Measurements from ENCODE around the gene CLN3.
"Not testable (repeated sequence)": the region's sequence is repeated elsewhere in the genome, so short reads cannot be mapped to it uniquely, and the experiment has no call there.

The CLN3 gene

DNA sequence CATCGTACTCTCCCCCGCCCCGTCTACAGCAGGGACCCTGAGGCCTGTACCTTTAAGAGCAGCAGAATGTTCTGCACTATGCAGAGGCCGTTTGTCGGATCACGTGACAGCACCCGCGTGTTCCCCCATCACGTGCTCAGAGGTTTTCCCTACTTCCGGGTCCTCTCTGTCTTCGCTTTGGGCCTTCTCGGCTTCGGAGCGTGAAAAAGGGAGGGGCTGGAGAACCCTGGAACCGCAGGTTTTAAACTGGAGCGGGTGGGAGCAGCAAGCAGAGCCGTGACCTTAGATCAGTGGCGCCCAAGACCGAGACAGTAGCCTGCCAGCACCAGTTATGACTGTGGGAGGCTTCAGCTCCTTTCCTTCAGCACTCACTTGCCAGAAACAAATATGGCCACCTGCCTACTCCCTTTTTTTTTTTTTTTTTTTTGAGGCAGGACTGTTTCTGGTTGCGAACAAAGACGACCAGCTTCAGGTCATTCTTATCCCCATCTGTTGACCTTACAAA is at the start of gene CLN3:
TSS of gene CLN3 (minus strand) at position 105 of the 505 bp plus-strand sequence. CDS start 315 bp downstream, outside the sequence.
- DNase-seq: peak; percentile 93

DNA sequence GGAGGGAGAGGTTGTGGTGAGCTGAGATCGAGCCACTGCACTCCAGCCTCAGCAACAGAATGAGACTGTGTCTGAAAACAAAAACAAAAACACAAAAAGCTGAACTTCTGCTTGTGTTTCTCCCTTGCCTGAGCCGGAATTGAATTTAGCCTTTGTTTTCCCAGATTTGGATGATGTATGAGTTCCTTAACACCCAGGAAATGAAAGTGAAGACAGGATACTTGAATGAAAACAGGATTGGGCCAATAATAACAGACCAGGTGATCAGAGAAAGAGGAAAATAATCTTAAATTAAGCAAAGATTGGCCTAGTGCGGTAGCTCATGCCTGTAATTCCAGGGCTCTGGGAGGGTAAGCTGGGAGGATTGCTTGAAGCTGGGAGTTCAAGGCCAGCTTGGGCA is 48.5 kb upstream of the CLN3 start:
- no peak for DNase-seq

DNA sequence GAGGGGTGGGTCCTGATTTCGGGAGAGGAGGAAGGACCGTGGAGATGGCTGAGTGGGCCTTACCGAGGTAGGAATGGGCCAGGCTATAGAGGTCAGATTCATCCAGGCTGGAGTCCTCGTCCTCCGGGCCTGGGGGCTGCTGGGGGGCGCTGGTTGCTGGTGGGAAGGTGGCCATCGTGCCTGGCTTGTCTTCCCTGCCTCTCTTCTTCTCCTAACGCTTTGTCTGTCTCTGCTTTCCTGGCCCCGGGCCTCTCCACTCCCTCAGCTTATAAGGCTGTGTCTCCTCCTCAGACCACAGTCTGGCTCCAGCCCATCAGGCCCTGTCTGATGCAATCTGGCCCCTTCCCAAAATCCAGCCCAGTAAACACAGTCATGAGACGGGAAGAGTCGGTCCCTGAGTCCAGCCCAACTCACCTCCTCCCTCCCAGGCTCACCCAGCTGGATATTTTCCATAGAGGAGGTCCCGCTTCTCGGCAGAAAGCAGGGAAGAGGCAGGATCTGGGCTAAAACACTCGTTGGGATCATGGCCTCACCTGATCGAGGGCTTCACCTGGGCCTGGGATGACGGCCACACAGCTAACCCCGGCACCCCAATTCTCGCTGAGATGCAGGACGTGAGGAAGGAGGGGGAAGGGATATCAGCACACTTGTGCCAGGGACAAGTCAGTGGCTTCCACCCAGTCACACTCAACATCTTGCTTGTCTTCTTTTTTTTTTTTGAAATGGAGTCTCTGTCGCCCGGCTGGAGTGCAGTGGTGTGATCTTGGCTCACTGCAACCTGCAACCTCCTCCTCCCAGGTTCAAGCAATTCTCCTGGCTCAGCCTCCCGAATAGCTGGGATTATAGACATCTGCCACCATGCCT is 47.1 kb upstream of the CLN3 start, which contains the start of gene NUPR1:
TSS of gene NUPR1 (minus strand) at position 242 of the 864 bp plus-strand sequence. CDS start at position 175, 67 bp downstream.
- no peak for DNase-seq

DNA sequence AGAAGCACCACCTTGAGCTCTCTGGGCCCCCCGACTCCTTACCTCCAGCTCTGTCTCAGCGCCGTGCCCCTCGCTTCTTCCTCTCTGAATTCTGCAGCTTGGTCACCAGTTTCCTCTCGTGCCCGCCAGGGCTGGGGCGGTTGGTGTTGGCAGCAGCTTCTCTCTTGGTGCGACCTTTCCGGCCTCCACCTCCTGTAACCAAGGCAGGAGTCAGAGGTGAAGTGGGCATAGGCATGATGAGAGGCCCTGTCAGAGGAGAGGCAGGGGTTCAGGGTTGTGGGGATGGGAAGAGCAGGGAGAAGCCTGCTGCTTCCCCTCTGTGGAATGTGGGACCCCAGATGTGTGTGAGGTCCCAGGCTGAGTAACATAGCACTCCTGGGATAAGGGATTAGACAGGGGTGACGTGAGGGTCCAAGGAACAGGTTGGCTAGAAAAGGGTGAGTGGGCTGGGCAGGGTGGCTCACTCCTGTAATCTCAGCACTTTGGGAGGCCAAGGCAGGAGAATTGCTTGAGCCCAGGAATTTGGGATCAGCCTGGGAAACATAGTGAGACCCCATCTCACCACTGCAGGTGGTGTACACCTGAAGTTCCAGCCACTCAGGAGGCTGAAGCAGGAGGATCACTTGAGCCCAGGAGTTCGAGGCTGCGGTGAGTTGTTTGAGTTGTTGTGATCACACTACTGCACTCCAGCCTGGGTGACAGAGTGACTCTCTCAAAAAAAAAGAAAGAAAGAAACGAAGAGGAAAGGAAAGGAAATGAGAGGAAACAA is 46.3 kb upstream of the CLN3 start:
- DNase-seq: no peak

DNA sequence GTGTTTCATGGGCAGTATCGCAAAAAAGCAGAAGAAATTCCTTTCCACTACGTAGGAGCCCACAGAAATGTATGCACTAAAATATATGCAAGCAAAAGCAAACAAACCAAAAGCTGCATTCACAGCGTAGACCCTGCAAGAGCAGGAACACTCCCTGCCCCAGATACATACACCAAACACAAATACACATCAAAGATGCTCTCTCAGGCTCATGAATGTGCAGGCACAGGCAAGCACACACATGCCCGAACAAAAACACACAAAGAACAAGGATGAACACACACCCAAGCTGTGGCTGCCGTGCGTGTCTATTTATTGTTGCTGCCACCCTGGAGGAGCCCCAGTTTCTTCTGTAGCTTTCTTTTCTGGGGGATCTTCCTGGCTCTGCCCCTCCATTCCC is 45.2 kb upstream of the CLN3 start:
- DNase-seq: no peak

DNA sequence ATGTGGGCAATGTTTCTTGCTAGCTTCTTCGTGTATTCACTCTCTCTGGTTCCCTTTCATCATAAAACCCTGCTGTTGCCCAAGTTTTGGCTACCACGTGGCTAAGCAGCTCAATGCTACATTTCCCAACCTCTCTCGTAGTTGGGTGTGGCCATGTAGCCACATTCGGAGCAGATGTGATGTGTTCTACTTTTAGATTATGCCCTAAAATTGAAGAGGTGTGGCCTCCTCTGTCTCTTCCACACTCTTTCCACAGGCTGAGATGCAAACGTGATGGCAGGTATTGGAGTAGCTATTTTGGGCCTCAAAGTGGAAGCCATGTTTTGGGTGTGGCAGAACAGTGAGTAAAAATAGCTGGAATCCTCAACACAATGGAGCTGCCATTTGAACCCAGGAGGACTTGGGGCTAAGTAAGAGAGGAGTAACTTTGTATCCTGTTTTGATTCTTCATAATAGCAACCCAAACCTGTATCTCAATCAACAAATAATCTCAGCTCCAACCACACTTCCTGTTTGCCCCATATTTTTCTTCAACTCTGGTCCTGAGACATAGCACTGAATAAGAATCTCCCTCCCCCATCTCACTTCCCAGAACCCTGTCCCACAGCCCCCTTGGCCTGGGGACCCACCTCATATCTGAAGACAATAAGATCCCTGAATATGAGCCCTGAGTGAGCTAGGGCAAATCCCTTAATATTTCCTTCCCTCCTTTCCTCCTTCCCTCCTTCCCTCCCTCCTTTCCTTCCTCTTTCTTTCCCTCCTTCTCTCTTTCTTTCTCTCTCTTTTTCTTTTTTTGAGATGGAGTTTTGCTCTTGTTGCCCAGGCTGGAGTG is 42.9 kb upstream of the CLN3 start:
- peak; percentile 61 for DNase-seq

DNA sequence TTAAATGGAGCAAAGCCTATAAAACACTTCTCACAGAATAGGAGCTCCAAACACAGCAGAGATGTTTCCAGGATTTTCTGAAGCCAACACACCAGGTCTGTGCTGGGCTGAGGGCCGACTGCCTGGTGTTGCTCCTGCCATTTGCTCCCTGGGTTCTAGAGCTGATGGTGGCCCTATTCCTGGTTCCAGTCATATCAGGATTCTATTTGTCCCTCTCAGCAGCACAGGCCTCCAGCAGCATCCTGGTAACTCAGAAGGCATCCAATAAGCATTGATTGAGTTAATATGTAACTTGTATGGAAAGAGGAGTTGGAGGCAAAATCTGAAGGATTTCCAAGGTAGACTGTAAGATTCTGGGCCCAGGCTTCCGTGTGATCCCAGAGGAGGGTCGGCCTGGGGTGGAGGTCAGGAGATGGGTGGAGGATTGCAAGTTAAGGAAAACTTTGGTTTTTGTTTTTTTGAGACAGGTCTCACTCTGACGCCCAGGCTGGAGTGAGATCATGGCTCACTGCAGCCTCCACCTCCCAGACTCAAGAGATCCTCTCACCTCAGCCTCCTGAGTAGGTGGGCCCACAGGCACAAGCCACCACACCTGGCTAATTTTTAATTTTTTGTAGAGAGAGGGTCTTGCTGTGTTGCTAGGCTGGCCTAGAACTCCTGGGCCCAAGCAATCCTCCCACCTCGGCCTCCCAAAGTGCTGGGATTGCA is 41.2 kb upstream of the CLN3 start:
- DNase-seq: no peak

DNA sequence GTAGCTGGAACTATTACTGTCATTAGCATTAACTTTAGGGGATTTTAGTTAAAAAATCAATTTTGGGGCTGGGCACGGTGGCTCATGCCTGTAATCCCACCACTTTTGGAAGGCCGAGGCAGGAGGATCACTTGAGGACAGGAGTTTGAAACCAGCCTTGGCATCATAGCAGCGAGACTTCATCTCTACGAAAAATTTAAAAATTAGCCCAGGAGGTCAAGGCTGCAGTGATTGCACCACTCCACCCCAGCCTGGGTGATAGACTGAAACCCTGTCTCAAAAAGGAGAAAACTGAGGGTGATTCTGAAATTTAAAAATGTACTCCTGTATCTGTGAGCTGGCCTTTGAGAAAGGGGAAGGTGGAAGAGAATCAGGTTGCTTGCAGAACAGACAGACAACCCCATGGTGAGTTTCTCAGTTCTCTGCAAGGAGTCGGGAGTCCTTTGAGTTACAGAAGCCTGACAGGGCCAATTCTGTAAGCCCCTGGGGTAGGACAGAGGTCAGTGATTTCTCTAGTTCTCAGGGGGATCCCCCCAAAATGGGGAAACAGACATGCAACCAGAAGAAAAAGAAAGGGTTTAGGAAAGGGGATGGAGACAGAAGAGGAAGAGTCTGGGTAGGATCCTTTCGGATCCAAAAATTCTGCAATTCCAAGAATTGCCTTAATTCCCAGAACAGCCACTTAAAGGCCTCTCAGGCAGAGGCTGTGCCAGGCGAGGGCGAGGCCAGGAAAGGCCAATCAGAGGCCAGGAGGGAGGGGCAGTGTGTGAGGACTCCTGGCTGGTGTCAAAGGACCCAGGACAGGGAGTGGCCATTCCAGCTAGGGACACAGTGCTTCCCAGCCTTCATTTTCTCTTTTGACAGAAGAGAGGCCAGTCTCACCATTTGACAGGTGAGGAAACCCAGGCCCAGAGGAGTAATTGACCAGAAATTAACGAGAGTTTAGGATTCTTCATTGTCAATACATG is 40.2 kb upstream of the CLN3 start:
- no peak for DNase-seq

DNA sequence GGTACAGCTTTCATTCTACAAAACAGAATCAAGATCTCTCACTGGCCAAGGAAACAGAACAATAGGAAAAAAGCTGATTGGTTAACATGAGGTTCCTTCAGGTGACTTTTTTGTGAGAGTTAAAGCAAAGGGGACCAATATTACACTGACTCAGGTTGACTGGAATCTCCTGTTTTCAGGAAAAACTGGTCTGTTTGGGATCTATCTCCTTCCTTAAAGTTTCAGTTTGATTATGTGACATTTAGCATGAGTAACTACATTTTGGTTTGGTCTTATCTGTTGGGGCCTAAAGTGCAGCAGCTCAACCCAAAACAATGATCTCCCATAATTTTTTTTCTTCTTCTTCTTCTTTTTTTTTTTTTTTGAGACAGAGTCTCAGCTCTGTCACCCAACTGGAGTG is 37.2 kb upstream of the CLN3 start:
- no peak for DNase-seq

DNA sequence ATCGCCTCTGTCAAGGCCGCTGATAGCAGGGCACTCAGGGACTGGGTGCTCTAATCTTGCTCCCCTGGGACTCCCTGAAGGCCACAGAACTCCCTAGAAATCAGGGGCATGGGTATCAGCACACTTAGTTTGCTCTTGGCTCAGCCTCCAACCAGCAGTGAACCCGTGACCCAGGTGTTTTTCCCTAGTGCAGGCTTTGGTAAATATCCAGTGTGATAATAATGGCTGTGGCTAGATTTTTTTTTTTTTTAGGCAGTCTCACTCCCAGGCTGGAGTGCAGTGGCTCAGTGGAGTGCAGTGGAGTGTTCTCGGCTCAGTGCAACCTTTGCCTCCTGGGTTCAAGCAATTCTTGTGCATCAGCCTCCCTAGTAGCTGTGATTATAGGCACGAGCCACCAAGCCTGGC is 36.6 kb upstream of the CLN3 start:
- no peak for DNase-seq

DNA sequence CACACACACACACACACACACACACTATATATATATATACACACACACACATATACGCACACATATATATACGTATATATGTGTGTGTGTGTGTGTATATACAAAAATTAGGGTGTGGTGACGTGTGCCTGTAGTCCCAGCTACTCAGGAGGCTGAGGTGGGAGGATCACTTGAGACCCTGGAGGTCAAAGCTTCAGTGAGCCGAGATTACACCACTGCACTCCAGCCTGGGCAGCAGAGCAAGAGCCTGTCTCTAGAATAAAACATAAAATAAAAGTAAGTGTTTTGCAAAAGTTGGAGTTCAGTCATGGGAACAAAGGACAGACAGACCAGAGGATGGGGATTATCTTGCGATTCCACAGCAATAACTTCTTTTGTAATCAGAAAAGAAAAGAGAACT is 36.1 kb upstream of the CLN3 start:
- no peak for DNase-seq

DNA sequence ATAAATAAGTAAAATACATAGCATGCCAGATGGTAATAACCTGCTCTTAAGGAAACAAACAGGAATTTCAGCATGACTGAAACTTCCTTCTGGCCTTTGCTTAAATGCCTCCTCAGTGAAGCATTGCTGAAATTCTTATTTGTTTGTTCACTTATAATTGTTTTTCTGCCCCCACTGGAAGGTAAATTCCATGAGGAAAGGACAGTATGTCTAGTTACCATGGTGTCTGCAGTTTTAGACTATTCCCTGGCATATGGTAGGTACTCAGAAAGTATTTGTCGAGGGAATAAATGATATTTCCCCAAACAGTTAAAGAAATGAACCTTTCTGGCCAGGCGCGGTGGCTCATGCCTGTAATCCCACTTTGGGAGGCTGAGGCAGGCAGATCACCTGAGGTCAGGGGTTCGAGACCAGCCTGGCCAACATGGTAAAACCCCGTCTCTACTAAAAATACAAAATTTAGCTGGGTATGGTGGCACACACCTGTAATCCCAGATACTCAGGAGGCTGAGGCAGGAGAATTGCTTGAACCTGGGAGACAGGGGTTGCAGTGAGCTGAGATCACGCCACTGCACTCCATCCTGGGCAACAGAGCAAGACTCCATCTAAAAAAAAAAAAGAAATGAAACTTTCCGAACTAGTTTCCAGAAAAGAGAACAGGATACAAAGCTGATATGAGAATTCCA is 35.4 kb upstream of the CLN3 start:
- DNase-seq: not testable (repeated sequence)

DNA sequence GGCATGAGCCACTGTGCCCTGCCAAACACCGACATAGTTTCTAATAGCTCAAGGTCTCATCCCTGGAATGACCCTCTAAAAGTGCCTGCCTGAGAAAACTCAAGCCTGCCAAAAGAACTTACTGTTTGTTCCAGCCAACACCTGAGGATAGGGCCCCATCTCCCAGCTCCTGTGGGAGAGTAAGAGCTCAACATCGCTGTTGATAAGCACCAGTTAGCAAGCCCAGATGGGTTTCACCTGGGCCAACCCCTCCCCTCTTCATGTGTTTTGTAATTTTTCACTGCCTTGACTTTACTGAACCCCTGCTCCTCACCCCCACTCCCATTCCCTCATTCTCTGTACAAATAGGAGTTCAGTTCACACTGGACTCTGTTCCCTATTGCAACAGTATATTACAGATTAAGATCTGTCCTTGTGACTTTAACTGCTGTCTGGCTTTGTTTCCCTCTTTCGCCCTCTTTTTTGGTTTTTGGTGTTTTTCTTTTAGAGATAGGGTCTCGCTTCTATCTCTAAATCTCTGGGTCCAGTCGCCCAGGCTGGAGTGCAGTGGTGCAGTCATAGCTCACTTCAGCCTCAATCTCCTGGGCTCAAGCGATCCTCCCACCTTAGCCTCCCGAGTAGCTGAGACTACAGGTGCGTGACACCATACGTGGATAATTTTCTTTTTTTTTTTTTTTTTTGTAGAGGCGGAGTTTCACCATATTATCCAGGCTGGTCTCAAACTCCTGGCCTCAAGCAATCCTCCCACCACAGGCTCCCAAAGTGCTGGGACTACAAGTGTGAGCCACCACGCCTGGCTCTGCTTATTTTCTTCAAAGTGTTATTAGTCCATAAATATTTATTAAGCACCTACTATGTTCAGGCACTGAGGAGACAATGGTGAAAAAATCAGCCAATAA is 34.6 kb upstream of the CLN3 start:
- DNase-seq: no peak

DNA sequence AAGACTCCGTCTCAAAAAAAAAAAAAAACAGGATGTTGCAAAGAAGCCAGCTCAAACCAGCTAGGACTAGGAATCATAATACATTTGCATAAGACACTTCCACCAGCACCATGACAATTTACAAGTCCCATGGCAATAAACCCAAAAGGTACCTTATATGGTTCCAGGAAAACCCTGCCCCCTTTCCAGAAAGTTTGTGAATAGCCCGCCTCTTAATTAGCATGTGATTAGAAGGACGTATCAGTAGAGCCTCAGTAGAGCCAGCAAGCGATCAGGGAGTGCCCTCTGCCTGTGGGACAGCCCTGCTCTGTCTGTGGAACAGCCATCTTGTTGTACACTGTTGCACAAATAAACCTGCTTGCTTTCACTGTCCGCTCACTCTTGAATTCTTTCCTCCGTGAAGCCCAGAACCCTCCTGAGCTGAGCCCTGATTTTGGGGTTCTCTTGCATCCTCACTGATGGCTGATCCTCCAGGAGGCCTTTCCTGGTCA is 32.9 kb upstream of the CLN3 start:
- no peak for DNase-seq

DNA sequence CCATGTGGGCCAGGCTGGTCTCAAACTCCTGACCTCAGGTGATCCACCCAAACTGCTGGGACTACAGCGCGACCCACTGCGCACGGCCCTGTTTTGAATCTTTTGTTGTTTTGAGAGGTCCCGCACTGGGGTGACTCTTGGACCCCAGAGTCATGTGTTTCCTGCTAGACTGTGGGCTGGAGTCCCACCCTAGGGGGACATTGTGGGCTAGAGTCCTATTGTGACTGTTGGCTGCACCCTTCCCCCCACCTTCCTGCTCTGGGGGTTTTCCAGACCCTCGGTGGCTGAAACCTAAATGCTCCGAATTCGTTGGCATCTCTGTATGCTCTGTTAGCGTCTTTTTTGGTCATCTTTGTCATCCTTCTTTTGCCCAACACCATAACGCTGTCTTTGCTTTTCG is 30.9 kb upstream of the CLN3 start:
- DNase-seq: no peak

DNA sequence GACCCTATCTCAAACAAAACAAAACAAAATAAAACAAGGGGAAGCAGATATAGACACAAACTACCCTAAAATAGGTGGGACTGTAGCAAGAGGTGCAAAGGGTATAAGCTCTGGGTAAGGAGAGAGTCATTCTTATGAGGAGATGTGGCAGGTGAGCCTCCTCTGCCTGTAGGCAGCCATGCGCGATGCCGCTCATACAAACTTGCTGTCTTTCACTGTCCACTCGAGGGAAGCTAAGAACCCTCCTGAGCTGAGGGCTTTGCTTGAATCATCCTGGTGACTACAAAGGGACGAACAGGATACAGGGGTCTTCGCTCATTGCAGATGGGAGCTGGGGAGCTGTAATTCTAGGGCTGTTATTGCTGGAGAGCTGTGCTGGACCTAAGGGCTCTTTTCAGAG is 29.6 kb upstream of the CLN3 start:
- no peak for DNase-seq

DNA sequence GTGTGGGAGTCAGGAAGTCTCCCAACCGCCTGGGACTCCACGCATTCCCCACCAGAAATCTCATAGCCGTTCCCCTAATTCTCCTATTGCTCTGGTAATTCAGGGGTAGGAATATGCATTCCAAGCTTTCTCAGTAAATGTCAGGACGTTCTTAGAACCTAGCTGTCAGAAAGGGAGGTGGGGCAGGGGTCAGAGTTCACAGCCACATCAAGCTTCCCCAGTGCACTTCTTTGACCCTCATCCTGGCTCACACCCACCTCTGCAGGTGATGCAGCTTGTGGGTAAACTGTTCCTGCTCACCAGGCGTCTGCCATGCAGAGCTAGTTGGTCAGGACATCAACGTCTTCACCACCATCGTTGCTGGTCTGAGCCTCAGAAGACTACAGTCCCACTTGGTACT is 28.8 kb upstream of the CLN3 start:
- no peak for DNase-seq

DNA sequence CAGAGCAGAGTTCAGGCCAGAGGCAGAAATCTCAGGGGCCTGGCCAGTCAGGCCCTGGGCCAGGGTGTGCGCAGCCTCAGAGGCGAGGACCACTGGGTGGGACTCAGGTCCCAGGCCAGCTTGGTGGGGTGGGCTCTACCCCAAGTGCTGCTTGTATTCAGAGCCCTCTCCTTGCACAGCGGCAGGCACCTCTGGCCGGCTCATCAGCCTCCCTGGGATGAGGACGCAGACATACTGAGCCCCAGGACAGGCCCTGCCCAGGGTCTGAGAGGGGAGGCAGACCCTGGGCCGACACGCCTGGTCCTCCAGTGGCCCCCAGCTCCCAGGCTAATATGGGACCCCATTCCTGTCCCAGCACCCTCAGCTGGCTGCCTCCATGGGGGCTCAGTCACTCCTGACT is 22.4 kb upstream of the CLN3 start:
- DNase-seq: no peak
